Fibroblast of the conjunctiva (primary cell): ENCODE measurements around the gene SIRT2.
"Not testable (repeated sequence)": the region's sequence is repeated elsewhere in the genome, so short reads cannot be mapped to it uniquely, and the experiment has no call there.

Experiments
- DNase-seq: peaks from one replicate; pipeline ENCODE4 v3.0.0-alpha.2; 2010; ENCODE audit warnings: low read depth

SIRT2 gene

GRCh38 chr19:38867171-38867780 is 32.1 kb downstream of the SIRT2 start:
- no peak for DNase-seq

- DNase-seq: no peak
Measured at GRCh38 chr19:38862321-38863059, 36.9 kb downstream of the SIRT2 start.

GRCh38 chr19:38861368-38861767 is 38.0 kb downstream of the SIRT2 start:
- no peak for DNase-seq

GRCh38 chr19:38859631-38860204 is 39.7 kb downstream of the SIRT2 start:
- DNase-seq: not testable (repeated sequence)

GRCh38 chr19:38856813-38857212 is 42.6 kb downstream of the SIRT2 start:
- no peak for DNase-seq

GRCh38 chr19:38855751-38856150 is 43.7 kb downstream of the SIRT2 start:
- DNase-seq: not testable (repeated sequence)

GRCh38 chr19:38854961-38855360 is 44.5 kb downstream of the SIRT2 start:
- not testable (repeated sequence) for DNase-seq

- DNase-seq: no peak
Measured at GRCh38 chr19:38853214-38853613, 46.2 kb downstream of the SIRT2 start.

GRCh38 chr19:38852231-38853044 is 47.0 kb downstream of the SIRT2 start:
- no peak for DNase-seq

- DNase-seq: peak; percentile 86
Measured at GRCh38 chr19:38851622-38852230, 47.7 kb downstream of the SIRT2 start.

- no peak for DNase-seq
Measured at GRCh38 chr19:38850976-38851621, 48.3 kb downstream of the SIRT2 start.

- no peak for DNase-seq
Measured at GRCh38 chr19:38850436-38850975, 48.9 kb downstream of the SIRT2 start.

- DNase-seq: peak; percentile 100
Measured at GRCh38 chr19:38849860-38850435, 49.5 kb downstream of the SIRT2 start, which contains the start of gene HNRNPL. Gene HNRNPL, minus strand, starts transcription at chr19:38849986. Its CDS starts 20 bp downstream, at chr19:38849966.

- DNase-seq: peak; percentile 92
Measured at GRCh38 chr19:38849147-38849859, 50.1 kb downstream of the SIRT2 start.

GRCh38 chr19:38848299-38849146 is 50.9 kb downstream of the SIRT2 start:
- no peak for DNase-seq

- DNase-seq: no peak
Measured at GRCh38 chr19:38846097-38846496, 53.3 kb downstream of the SIRT2 start.

- DNase-seq: no peak
Measured at GRCh38 chr19:38845374-38846024, 53.9 kb downstream of the SIRT2 start.

- DNase-seq: no peak
Measured at GRCh38 chr19:38844093-38844686, 55.2 kb downstream of the SIRT2 start.
